Measurements from ENCODE around the gene UBE2J2. TPM values are rescaled to one million over a fixed set of nuclear protein-coding genes. Genes with fewer than 3 reads are reported as not detected.
A peak's percentile ranks its signal among the peaks of the same experiment; 100 is the strongest.

The UBE2J2 gene
- total and polyA plus RNA-seq, 8 donors: 14.0 to 252 (median 46.5) TPM

DNA sequence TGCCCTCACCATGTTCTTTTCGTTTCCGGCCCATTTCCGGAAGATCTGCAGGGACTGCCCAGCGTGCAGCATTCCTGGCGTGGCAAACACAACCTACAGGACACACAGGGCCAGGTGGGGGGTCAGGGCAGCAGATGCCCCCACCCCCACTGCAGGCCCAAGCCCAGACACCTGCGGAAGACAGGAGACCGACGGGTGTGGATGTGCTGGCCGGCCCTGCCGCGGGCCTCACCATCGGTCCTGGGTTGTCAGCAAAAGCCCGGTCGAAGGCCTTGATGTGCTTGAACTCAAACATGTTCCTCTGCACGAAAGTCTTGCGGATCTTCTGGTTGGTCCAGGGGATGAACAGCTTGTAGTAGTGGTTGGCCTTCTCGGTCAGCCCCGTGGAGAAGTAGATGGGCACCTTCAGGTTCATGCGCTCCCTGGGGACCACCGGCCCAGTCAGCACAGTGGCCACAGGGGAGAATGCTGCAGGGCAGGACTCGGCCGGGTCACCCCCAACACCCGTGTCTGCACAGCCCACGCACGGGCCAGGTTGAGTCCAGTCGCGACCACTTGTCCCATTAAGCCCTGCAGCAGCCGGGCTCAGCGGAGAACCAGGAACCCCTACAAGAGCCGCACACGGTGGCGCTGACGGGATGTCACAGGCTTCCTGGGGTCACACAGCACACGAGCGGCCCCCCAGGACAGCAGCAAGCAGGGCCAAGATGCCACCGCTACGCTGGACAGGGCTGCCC lies 40.0 kb upstream of the UBE2J2 start:
- 83 to 93% (median 91%) methylated on average over 32 to 37 of the region's 37 CpGs for WGBS, 5 donors
- H3K9me3 ChIP-seq: no peaks in the 10 kb centered on the region
- H3K36me3 ChIP-seq: peaks cover 34 to 73% (median 69%) of the 10 kb centered on the region in 4 donors
- no peak overlapping the region for H3K4me3 ChIP-seq
- TF ChIP-seq, protein P1, sequence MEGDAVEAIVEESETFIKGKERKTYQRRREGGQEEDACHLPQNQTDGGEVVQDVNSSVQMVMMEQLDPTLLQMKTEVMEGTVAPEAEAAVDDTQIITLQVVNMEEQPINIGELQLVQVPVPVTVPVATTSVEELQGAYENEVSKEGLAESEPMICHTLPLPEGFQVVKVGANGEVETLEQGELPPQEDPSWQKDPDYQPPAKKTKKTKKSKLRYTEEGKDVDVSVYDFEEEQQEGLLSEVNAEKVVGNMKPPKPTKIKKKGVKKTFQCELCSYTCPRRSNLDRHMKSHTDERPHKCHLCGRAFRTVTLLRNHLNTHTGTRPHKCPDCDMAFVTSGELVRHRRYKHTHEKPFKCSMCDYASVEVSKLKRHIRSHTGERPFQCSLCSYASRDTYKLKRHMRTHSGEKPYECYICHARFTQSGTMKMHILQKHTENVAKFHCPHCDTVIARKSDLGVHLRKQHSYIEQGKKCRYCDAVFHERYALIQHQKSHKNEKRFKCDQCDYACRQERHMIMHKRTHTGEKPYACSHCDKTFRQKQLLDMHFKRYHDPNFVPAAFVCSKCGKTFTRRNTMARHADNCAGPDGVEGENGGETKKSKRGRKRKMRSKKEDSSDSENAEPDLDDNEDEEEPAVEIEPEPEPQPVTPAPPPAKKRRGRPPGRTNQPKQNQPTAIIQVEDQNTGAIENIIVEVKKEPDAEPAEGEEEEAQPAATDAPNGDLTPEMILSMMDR (IDR thresholded peaks at IDR 0.05): no peak
- TF ChIP-seq POLR2AphosphoS5 (IDR thresholded peaks at IDR 0.05): no peak
- TF ChIP-seq EP300 (IDR thresholded peaks at IDR 0.05): no peak
- TF ChIP-seq POLR2A (IDR thresholded peaks at IDR 0.05): no peak
- peaks cover 24 to 56% (median 42%) of the 10 kb centered on the region in 4 donors for H3K4me1 ChIP-seq
- DNase-seq: no peak
- intact Hi-C loops (cut with DNase I; ENCODE audit: low total_unique reads): no loop called here
- H3K27ac ChIP-seq: no peak overlapping the region
- H3K27me3 ChIP-seq: no peaks in the 10 kb centered on the region

DNA sequence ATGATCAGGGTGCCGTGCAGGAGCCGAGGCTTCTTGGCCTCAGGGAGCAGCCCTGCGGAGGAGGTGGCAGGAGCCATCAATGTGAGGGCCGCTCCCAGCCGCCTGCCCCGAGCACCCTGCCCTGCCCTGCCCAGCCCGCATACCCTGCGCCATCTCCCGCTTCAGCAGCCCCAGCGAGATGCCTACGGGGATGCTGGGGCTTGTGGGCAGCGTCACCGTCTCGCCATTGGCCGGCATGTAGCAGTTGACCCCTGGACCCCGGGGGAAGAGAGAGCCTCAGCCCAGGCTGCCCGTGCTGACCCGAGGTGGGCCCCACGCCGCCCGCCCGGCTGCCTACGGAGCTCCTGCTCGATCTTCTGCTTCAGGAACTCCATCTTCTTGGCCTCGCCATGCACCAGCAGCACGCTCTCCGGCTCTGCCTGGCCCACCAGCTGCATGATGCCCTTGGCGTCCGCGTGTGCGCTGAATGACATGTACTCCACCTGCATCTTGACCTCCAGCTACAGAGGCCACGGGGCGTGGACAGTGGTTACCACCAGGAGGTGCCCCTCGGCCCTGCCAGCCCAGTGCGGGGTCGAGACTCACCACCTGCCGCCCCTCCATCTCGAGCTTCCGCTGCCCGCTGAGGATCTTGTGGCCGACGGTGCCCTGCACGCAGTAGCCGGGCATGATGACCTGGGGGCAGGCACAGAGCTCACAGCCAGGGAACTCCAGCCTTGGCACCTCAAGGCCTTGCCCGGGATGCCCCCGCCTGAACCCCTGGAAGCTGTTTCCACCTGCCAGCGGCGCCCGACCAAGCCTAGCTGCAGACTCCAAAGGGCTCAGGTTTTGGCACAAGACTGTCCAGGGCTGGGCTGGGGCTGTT lies 39.0 kb upstream of the UBE2J2 start:
- no peaks in the 10 kb centered on the region for H3K9me3 ChIP-seq
- peaks cover 14 to 46% (median 32%) of the 10 kb centered on the region in 4 donors for H3K4me1 ChIP-seq
- DNase-seq: no peak
- intact Hi-C loops (cut with DNase I; ENCODE audit: low total_unique reads): no loop called here
- H3K27ac ChIP-seq: no peak overlapping the region
- H3K36me3 ChIP-seq: peaks cover 34 to 72% (median 66%) of the 10 kb centered on the region in 4 donors
- 89 to 94% (median 91%) methylated on average over 39 to 49 of the region's 49 CpGs for WGBS, 5 donors
- no peak overlapping the region for H3K4me3 ChIP-seq
- no peaks in the 10 kb centered on the region for H3K27me3 ChIP-seq
- TF ChIP-seq, protein P1 (IDR thresholded peaks at IDR 0.05): no peak
- no peak for TF ChIP-seq EP300 (IDR thresholded peaks at IDR 0.05)
- no peak for TF ChIP-seq POLR2A (IDR thresholded peaks at IDR 0.05)
- no peak for TF ChIP-seq POLR2AphosphoS5 (IDR thresholded peaks at IDR 0.05)

DNA sequence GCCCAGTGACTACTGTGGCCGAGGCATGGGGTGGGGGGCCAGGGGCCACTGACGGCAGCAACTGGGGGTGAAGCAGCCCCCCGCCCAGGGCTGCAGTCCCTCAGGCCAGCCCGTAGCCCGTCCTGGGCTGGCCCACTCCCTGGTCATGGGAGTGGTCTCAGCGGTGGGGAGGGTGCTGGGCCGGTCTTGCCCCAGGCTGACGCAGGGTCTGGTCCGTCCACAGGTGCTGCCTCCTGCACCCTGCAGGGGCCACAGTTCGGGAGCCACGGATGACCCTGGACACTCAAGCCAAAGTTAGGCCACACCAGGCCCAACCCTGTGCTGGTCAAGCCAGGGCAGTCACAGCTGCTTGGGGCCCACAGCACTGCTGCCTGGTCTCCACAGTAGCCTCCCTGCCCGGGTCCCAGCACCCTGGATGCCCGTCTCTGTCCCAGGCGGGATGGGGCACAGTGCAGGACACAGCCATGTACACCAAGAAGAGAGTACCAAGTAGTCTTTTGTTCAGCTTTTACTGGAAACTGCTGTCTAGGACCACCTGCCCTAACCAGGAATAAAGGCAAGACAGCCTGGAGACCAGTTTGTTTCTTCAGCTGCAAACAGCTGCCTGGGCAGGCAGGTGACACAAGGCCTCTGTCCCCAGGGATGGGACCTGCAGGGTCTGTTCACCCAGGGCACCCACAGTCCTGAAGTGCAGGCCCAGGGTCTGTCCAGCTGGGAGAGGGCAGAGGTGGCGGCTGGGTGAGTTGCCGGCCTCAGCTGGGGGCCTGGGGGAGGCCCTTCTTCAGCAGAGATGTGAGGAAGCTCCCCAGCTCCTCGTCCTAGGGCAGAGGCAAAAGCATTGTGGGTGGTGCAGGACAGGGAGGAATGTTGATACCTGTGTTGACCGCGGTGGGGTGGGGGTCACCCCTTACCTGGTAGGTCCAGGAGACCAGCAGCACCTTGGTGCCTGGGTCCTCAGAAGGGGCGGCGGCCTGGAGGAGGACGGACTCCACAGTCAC lies 37.8 kb upstream of the UBE2J2 start:
- H3K9me3 ChIP-seq: no peaks in the 10 kb centered on the region
- peaks cover 34 to 63% (median 59%) of the 10 kb centered on the region in 4 donors for H3K36me3 ChIP-seq
- 77 to 92% (median 85%) methylated on average over 10 to 22 of the region's 22 CpGs for WGBS, 5 donors

More for the DNA sequence above, 37.8 kb upstream of the UBE2J2 start:
- TF ChIP-seq POLR2AphosphoS5 (IDR thresholded peaks at IDR 0.05): no peak
- TF ChIP-seq POLR2A (IDR thresholded peaks at IDR 0.05): no peak
- no peak for TF ChIP-seq EP300 (IDR thresholded peaks at IDR 0.05)
- TF ChIP-seq, protein P1 (IDR thresholded peaks at IDR 0.05): no peak
- no peak overlapping the region for H3K4me3 ChIP-seq
- peaks cover 17 to 46% (median 35%) of the 10 kb centered on the region in 4 donors for H3K4me1 ChIP-seq
- peak overlapping the region in 1 of 5 donors; percentile 96 for H3K27ac ChIP-seq
- no peaks in the 10 kb centered on the region for H3K27me3 ChIP-seq
- DNase-seq: no peak
- intact Hi-C loops (cut with DNase I; ENCODE audit: low total_unique reads): no loop called here

All from stomach (tissue), 9 donors.